ENCODE measurements around the gene GJB4. TPM values are rescaled to one million over a fixed set of nuclear protein-coding genes. Genes with fewer than 3 reads are reported as not detected.

GJB4 gene
- total and polyA plus RNA-seq, 4 donors = 0.06 to 0.29 (median 0.12) TPM; not detected in 1

DNA sequence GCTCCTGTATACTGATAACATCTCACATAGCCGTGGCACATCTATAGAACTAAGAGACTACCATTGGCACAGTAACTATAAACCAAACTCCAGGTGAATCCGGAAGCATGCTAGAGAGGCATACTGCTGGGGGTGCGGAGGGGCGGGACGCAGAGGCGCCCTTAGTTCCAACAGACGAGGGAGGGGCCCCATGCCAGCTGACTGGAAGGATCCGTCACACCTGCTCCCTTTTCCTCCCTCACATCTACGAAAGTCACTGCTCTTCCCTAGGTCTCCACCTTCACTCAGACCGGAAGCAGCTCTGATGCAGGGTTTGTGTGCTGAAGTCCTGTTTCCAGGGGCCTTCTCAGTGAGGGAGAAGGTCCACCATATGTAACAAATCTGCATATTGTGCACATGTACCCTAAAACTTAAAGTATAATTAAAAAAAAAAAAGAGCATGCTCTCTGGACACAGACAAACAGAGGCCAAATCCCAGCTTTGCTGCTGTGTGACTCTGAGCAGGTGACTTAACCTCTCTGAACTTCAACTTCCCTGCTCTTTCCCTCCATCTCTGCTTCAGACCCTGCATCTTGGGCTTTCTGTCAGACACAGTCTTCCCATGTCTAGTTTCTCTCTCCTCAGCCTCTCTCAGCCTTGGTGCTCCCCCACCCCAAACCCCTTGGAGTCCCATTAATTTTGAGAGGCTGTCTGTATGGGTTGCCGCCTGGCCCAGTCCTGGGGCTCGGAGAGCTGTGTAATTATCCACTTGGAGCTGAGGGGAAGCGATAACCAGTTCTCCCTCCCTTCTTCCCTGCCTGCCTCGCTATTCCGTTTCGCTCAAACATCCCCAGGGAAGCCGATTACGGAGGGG, 12.5 kb upstream of the GJB4 start:
- ATAC-seq (ENCODE audit: insufficient read depth, low FRiP score) (no peak), DNase-seq (no peak)
- Histone ChIP-seq H3K36me3 (ENCODE audit: control insufficient read depth in 4 of 4, insufficient read depth in 4 of 4, low read length in 4 of 4) (no peaks in the 10 kb centered on the region), H3K27ac (ENCODE audit: low read depth in 1 of 2, low read length in 1 of 2) (no peak overlapping the region), H3K9ac (ENCODE audit: insufficient read depth in 1 of 2, low read length in 2 of 2) (no peak overlapping the region), H3K9me3 (ENCODE audit: control insufficient read depth in 4 of 4, insufficient read depth in 3 of 4, low read length in 3 of 4) (no peaks in the 10 kb centered on the region), H3K4me3 (no peak overlapping the region), H3K4me1 (ENCODE audit: control insufficient read depth in 5 of 5, insufficient read depth in 5 of 5, low read length in 5 of 5) (no peaks in the 10 kb centered on the region), H3K27me3 (ENCODE audit: control insufficient read depth in 3 of 3, insufficient read depth in 3 of 3, low read length in 2 of 3) (peaks cover 0 to 13% (median 0%) of the 10 kb centered on the region in 3 donors)
- WGBS, 2 donors = 69 to 80% methylated on average over 18 of the region's 18 CpGs
- no peak for TF ChIP-seq CTCF (IDR thresholded peaks at IDR 0.05; ENCODE audit: control extremely low read depth, extremely low read depth)

GRCh38 chr1:34747638-34747941, 11.9 kb upstream of the GJB4 start:
- DNase-seq (no peak), ATAC-seq (ENCODE audit: insufficient read depth, low FRiP score) (no peak)
- Histone ChIP-seq H3K9me3 (ENCODE audit: control insufficient read depth in 4 of 4, insufficient read depth in 3 of 4, low read length in 3 of 4) (no peaks in the 10 kb centered on the region), H3K4me3 (no peak overlapping the region), H3K4me1 (ENCODE audit: control insufficient read depth in 5 of 5, insufficient read depth in 5 of 5, low read length in 5 of 5) (no peaks in the 10 kb centered on the region), H3K27ac (ENCODE audit: low read depth in 1 of 2, low read length in 1 of 2) (no peak overlapping the region), H3K9ac (ENCODE audit: insufficient read depth in 1 of 2, low read length in 2 of 2) (no peak overlapping the region), H3K27me3 (ENCODE audit: control insufficient read depth in 3 of 3, insufficient read depth in 3 of 3, low read length in 2 of 3) (peaks cover 0 to 13% (median 0%) of the 10 kb centered on the region in 3 donors), H3K36me3 (ENCODE audit: control insufficient read depth in 4 of 4, insufficient read depth in 4 of 4, low read length in 4 of 4) (no peaks in the 10 kb centered on the region)
- no peak for TF ChIP-seq CTCF (IDR thresholded peaks at IDR 0.05; ENCODE audit: control extremely low read depth, extremely low read depth)
- WGBS, 2 donors = 77 to 83% methylated on average over 6 of the region's 6 CpGs

- Histone ChIP-seq H3K4me1 (ENCODE audit: control insufficient read depth in 5 of 5, insufficient read depth in 5 of 5, low read length in 5 of 5) (no peaks in the 10 kb centered on the region), H3K36me3 (ENCODE audit: control insufficient read depth in 4 of 4, insufficient read depth in 4 of 4, low read length in 4 of 4) (no peaks in the 10 kb centered on the region), H3K9me3 (ENCODE audit: control insufficient read depth in 4 of 4, insufficient read depth in 3 of 4, low read length in 3 of 4) (no peaks in the 10 kb centered on the region), H3K27ac (ENCODE audit: low read depth in 1 of 2, low read length in 1 of 2) (no peak overlapping the region), H3K27me3 (ENCODE audit: control insufficient read depth in 3 of 3, insufficient read depth in 3 of 3, low read length in 2 of 3) (peaks cover 0 to 13% (median 0%) of the 10 kb centered on the region in 3 donors), H3K4me3 (no peak overlapping the region), H3K9ac (ENCODE audit: insufficient read depth in 1 of 2, low read length in 2 of 2) (no peak overlapping the region)
- DNase-seq = no peak
- WGBS, 2 donors = 43 to 61% methylated on average over 8 of the region's 8 CpGs
- no peak for TF ChIP-seq CTCF (IDR thresholded peaks at IDR 0.05; ENCODE audit: control extremely low read depth, extremely low read depth)
- ATAC-seq (ENCODE audit: insufficient read depth, low FRiP score) = no peak
Observed at GRCh38 chr1:34749992-34750391, 9.5 kb upstream of the GJB4 start.
